ENCODE measurements around the gene WIPF2. TPM values are rescaled to one million over a fixed set of nuclear protein-coding genes. Genes with fewer than 3 reads are reported as not detected.

WIPF2 gene
- polyA plus RNA-seq, 2 of the 4 experiments (the other 2 are of a cell fraction), result 13.8 to 21.5 TPM

- TF ChIP-seq USF2 (IDR thresholded peaks at IDR 0.05) (peak; percentile 92), KDM1A (IDR thresholded peaks at IDR 0.05; ENCODE audit: low read depth) (0 out of 2 replicates have a peak, but pooled peaks have one; percentile 62), ZSCAN20 (CRISPR knock-in tag; IDR thresholded peaks at IDR 0.05) (no peak), RAD21 (conservative IDR thresholded peaks at IDR 0.05 in 1 of 2, IDR thresholded peaks at IDR 0.05 in 1 of 2) (no peak), RNF2 (IDR thresholded peaks at IDR 0.05; ENCODE audit: borderline replicate concordance, low read depth) (no peak; the same call in 1 of the 2 replicates), BCL3 (IDR thresholded peaks at IDR 0.05) (peak; percentile 26; the same call in 1 of the 3 replicates), FOSL2 (IDR thresholded peaks at IDR 0.05) (no peak), FOSL2 (CRISPR knock-in tag; IDR thresholded peaks at IDR 0.05) (0 out of 2 replicates have a peak, but pooled peaks have one; percentile 14), NFE2L2 (conservative IDR thresholded peaks at IDR 0.05; ENCODE audit: low read length) (no peak), SREBF2 (IDR thresholded peaks at IDR 0.05) (no peak), NPAS2 (CRISPR knock-in tag; IDR thresholded peaks at IDR 0.05; ENCODE audit: borderline replicate concordance) (no peak), EHMT2 (IDR thresholded peaks at IDR 0.05; ENCODE audit: low read depth) (no peak), SMC3 (IDR thresholded peaks at IDR 0.05) (no peak), JUNB (IDR thresholded peaks at IDR 0.05) (no peak), POLR2AphosphoS2 (conservative IDR thresholded peaks at IDR 0.05; ENCODE audit: low read length) (0 out of 2 replicates have a peak, but pooled peaks have one; percentile 78)
Observed at GRCh38 chr17:40317880-40318829, 99.1 kb downstream of the WIPF2 start (continued).

- POLR2A ChIA-PET, result no interaction called here
- Histone ChIP-seq H3K4me2 (peak overlapping the region; percentile 99), H3K4me1 (peaks cover 86% of the 10 kb centered on the region), H3K27ac (peak overlapping the region; percentile 95 to 97), H3K9me3 (no peaks in the 10 kb centered on the region), H3K4me3 (peak overlapping the region; percentile 81)
- DNase-seq (ENCODE audit: low read depth in 1 of 2, low spot score in 1 of 2) (no peak), ATAC-seq (no peak), FAIRE-seq (no peak)
- CTCF ChIA-PET, result interaction anchor here (0.7 to 50.4 kb wide), 7 partner anchors 9 to 241 kb away, joined by 3 to 2395 read pairs (median 7); partner anchors contain the start of genes CDC6, GJD3 and RARA
- TF ChIP-seq GATA3 (IDR thresholded peaks at IDR 0.05; ENCODE audit: borderline replicate concordance), result no peak
- no peak for TF ChIP-seq CHD4 (IDR thresholded peaks at IDR 0.05; ENCODE audit: borderline replicate concordance)
- no peak for TF ChIP-seq EHMT2 (IDR thresholded peaks at IDR 0.05; ENCODE audit: low read depth)
- 9% methylated on average over 13 of the region's 13 CpGs for WGBS (ENCODE audit: missing lambda C conversion rate)
Observed at GRCh38 chr17:40318830-40319391, 99.8 kb downstream of the WIPF2 start.

- WGBS (ENCODE audit: missing lambda C conversion rate), result 83% methylated on average over 9 of the region's 11 CpGs
- ChIA-PET POLR2A (interaction anchor here (0.9 kb wide), 1 partner anchor 11 kb away, joined by 3 read pairs; no protein-coding TSS in a partner anchor), CTCF (interaction anchor here (1.3 to 50.4 kb wide), 6 partner anchors 8 to 240 kb away, joined by 3 to 2395 read pairs (median 7); partner anchors contain the start of genes CDC6, GJD3 and RARA)
- H3K4me1 ChIP-seq, result peaks cover 87% of the 10 kb centered on the region
- ATAC-seq, result no peak
- H3K9me3 ChIP-seq, result no peaks in the 10 kb centered on the region
- H3K4me3 ChIP-seq, result peak overlapping the region; percentile 81
- peak overlapping the region; percentile 99 for H3K4me2 ChIP-seq
- DNase-seq (ENCODE audit: low read depth in 1 of 2, low spot score in 1 of 2), result no peak
- no peak for FAIRE-seq
- H3K27ac ChIP-seq, result peak overlapping the region; percentile 95 to 97; a peak in 4 of 6 replicates
- TF ChIP-seq ZNF302 (CRISPR knock-in tag; IDR thresholded peaks at IDR 0.05), result no peak
- TF ChIP-seq ZSCAN20 (CRISPR knock-in tag; IDR thresholded peaks at IDR 0.05), result no peak
- no peak for TF ChIP-seq PHF8 (IDR thresholded peaks at IDR 0.05; ENCODE audit: borderline replicate concordance, low read depth)
- TF ChIP-seq RCOR1 (IDR thresholded peaks at IDR 0.05; ENCODE audit: low read depth, low read length), result no peak
- no peak for TF ChIP-seq CTCF (IDR thresholded peaks at IDR 0.05)
- no peak for TF ChIP-seq PBX3 (IDR thresholded peaks at IDR 0.05)
- no peak for TF ChIP-seq KDM5A (IDR thresholded peaks at IDR 0.05)
- TF ChIP-seq MAX (IDR thresholded peaks at IDR 0.05), result no peak; the same call in 1 of the 2 replicates
- no peak for TF ChIP-seq CEBPB (IDR thresholded peaks at IDR 0.05)
- TF ChIP-seq NPAS2 (CRISPR knock-in tag; IDR thresholded peaks at IDR 0.05; ENCODE audit: borderline replicate concordance), result no peak
- TF ChIP-seq MYC (IDR thresholded peaks at IDR 0.05; ENCODE audit: borderline replicate concordance, low read length), result no peak
Observed at GRCh38 chr17:40319651-40320540, 100.8 kb downstream of the WIPF2 start.
